SU-DHL-6 (cell line): ENCODE data around the gene CCDC61.

Source experiments
- H2AFZ ChIP-seq: fragments of 200-600 bp; sonication (generic); 2 replicates; pipeline ENCODE4 v1.6.1; 2014; ENCODE audit warnings: low read depth, mild to moderate bottlenecking, moderate library complexity, mixed read lengths, antibody characterized with exemption, low read length; ENCODE audit not compliant: severe bottlenecking
- H3F3A ChIP-seq: fragments of 200-600 bp; shearing (Covaris generic); 2 replicates; pipeline ENCODE4 v1.6.0; 2016; ENCODE audit warnings: antibody characterized with exemption, mild to moderate bottlenecking; ENCODE audit not compliant: insufficient read depth
- H3K27ac ChIP-seq: fragments of 200-600 bp; sonication (generic); 2 replicates; pipeline ENCODE4 v1.5.1; 2016; ENCODE audit warnings: low read depth, mild to moderate bottlenecking, low read length, moderate library complexity, mixed read lengths
- H3K27me3 ChIP-seq: fragments of 200-600 bp; sonication (generic), shearing (Covaris generic); 2 replicates; pipeline ENCODE4 v1.6.0; 2014; ENCODE audit warnings: mild to moderate bottlenecking, low read length
- H3K36me3 ChIP-seq: fragments of 200-600 bp; sonication (generic); 2 replicates; pipeline ENCODE4 v1.6.1; 2014; ENCODE audit warnings: mild to moderate bottlenecking, low read length, mixed read lengths
- H3K4me2 ChIP-seq: fragments of 300-600, 200-600 bp; shearing (Covaris generic), sonication (generic); 2 replicates; pipeline ENCODE4 v1.6.0; 2014; ENCODE audit warnings: low read length, low read depth, mild to moderate bottlenecking; ENCODE audit not compliant: poor library complexity, severe bottlenecking
- H3K4me3 ChIP-seq: fragments of 200-600 bp; sonication (generic); 2 replicates; pipeline ENCODE4 v1.5.1; 2014; ENCODE audit warnings: antibody characterized with exemption, low read length, mild to moderate bottlenecking, mixed read lengths; ENCODE audit not compliant: insufficient read depth, poor library complexity, severe bottlenecking
- H3K79me2 ChIP-seq: fragments of 200-600 bp; sonication (generic); 2 replicates; pipeline ENCODE4 v1.6.1; 2014; ENCODE audit warnings: mild to moderate bottlenecking, low read length, moderate library complexity; ENCODE audit not compliant: insufficient read depth
- H3K9ac ChIP-seq: fragments of 200-600 bp; sonication (generic); 2 replicates; pipeline ENCODE4 v1.7.0; 2014; ENCODE audit warnings: mild to moderate bottlenecking, low read length
- H3K9me2 ChIP-seq: fragments of 200-600 bp; sonication (generic); replicated peaks from 2 replicates; pipeline ENCODE4 v1.6.1; 2014; ENCODE audit warnings: low read length; ENCODE audit not compliant: insufficient read depth
- H3K9me3 ChIP-seq: fragments of 200-600 bp; sonication (generic); 2 replicates; pipeline ENCODE4 v1.6.1; 2014; ENCODE audit warnings: low read length, mixed read lengths; ENCODE audit not compliant: insufficient read depth
- H4K20me1 ChIP-seq: fragments of 200-600 bp; sonication (generic); 2 replicates; pipeline ENCODE4 v1.6.1; 2014; ENCODE audit warnings: low read depth, mild to moderate bottlenecking, antibody characterized with exemption, low read length, moderate library complexity, mixed read lengths
- EZH2phosphoT487 ChIP-seq: fragments of 200-600 bp; sonication (generic), shearing (Covaris generic); conservative IDR thresholded peaks from 2 replicates; pipeline ENCODE4 v1.6.1; 2018; ENCODE audit warnings: mild to moderate bottlenecking, antibody characterized with exemption, low read length, moderate library complexity, mixed read lengths
- TF ChIP-seq, protein P1 (sequence below): fragments of 200-600 bp; sonication (generic); IDR thresholded peaks from one replicate; pipeline ENCODE4 v1.5.1; 2017; ENCODE audit warnings: antibody characterized with exemption, mild to moderate bottlenecking, low read length, moderate library complexity; ENCODE audit not compliant: insufficient read depth, poor library complexity, severe bottlenecking

The CCDC61 gene

DNA sequence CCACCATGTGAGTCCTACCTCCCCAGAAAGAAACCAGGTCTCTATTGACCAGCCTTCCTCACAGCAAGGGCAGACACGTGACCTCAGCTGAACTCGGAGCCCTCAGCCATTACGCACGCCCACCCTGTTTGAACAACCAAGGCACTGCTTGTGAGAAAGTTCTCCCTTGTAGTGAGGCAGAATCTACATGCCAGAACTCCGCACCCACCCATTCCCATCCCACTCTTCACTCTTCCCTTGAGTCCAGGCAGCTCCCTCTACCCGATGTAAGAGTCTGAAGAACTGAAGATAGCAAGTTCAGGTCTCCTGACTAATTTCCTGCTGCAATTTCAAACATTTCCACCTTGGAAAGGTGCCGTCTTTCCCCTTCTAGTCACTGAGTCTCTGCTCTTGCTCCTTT, 28.0 kb upstream of the CCDC61 start:
- Histone ChIP-seq H3K9ac (no peak overlapping the region), H2AFZ (no peak overlapping the region), H3K4me2 (no peak overlapping the region), H3K36me3 (no peaks in the 10 kb centered on the region), H3K9me2 (no peaks in the 10 kb centered on the region), H3K27ac (no peak overlapping the region), H3F3A (no peaks in the 10 kb centered on the region), H4K20me1 (no peaks in the 10 kb centered on the region), H3K79me2 (no peaks in the 10 kb centered on the region), H3K27me3 (no peaks in the 10 kb centered on the region), H3K9me3 (no peaks in the 10 kb centered on the region), H3K4me3 (no peak overlapping the region)
- no peak for TF ChIP-seq EZH2phosphoT487
- TF ChIP-seq, protein P1, sequence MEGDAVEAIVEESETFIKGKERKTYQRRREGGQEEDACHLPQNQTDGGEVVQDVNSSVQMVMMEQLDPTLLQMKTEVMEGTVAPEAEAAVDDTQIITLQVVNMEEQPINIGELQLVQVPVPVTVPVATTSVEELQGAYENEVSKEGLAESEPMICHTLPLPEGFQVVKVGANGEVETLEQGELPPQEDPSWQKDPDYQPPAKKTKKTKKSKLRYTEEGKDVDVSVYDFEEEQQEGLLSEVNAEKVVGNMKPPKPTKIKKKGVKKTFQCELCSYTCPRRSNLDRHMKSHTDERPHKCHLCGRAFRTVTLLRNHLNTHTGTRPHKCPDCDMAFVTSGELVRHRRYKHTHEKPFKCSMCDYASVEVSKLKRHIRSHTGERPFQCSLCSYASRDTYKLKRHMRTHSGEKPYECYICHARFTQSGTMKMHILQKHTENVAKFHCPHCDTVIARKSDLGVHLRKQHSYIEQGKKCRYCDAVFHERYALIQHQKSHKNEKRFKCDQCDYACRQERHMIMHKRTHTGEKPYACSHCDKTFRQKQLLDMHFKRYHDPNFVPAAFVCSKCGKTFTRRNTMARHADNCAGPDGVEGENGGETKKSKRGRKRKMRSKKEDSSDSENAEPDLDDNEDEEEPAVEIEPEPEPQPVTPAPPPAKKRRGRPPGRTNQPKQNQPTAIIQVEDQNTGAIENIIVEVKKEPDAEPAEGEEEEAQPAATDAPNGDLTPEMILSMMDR = no peak

DNA sequence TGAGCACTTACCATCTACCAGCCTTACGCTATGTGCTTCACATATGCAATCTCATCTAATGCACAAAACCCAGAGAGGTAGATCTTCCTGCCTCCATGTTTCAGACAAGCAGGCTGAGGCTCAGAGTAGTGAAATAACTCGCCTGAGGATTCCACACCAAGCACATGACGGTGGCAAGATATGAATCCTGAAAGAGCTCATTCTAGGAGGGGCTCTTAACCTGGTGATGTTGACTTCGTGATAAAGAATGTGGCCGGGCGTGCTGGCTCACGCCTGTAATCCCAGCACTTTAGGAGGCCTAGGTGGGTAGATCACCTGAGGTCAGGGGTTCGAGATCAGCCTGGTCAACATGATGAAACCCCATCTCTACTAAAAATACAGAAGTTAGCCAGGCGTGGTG, 26.6 kb upstream of the CCDC61 start:
- TF ChIP-seq, protein P1 = no peak
- no peak for TF ChIP-seq EZH2phosphoT487
- Histone ChIP-seq H3F3A (no peaks in the 10 kb centered on the region), H3K9me3 (no peaks in the 10 kb centered on the region), H3K4me3 (no peak overlapping the region), H3K27ac (no peak overlapping the region), H2AFZ (no peak overlapping the region), H3K27me3 (no peaks in the 10 kb centered on the region), H3K36me3 (no peaks in the 10 kb centered on the region), H3K4me2 (no peak overlapping the region), H3K9me2 (no peaks in the 10 kb centered on the region), H3K79me2 (no peaks in the 10 kb centered on the region), H3K9ac (no peak overlapping the region), H4K20me1 (no peaks in the 10 kb centered on the region)

DNA sequence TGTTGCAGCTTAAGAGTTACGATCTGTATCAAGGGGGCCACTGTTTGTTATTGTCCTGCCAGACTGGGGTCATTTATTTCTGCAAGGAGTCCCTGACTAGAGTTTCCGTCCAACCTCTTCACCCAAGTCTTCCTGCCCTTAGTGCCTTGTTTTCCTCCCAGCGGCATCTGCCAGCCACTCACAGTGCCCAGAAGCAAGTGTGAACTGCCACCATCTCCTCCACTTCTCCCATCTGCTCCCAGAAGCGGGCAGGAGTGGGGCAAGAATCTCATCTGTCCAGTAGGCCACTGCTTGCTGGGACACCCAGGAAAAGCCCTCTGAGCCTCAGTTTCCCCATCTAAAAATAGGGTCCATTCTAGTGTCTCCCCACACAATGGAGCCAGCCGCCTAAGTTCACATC, 25.6 kb upstream of the CCDC61 start:
- no peak overlapping the region for H3K27ac ChIP-seq
- H3K27me3 ChIP-seq = no peaks in the 10 kb centered on the region
- no peaks in the 10 kb centered on the region for H3F3A ChIP-seq

More for the DNA sequence above, 25.6 kb upstream of the CCDC61 start:
- no peaks in the 10 kb centered on the region for H3K36me3 ChIP-seq
- H3K4me3 ChIP-seq = no peak overlapping the region
- no peak overlapping the region for H3K4me2 ChIP-seq
- H2AFZ ChIP-seq = no peak overlapping the region
- H3K79me2 ChIP-seq = no peaks in the 10 kb centered on the region
- H3K9ac ChIP-seq = no peak overlapping the region
- no peak for TF ChIP-seq EZH2phosphoT487
- TF ChIP-seq, protein P1 = no peak
- H3K9me2 ChIP-seq = no peaks in the 10 kb centered on the region
- no peaks in the 10 kb centered on the region for H3K9me3 ChIP-seq
- H4K20me1 ChIP-seq = no peaks in the 10 kb centered on the region
